Erythroblast (primary cell): Measurements from ENCODE around the gene GPR39.

Source experiments
- DNase-seq, 2 experiments: peaks; one replicate each; lab custom pipeline; 2025; lab: John Stamatoyannopoulos, UW
- GATA1 ChIP-seq: IDR thresholded peaks from 2 replicates; pipeline ENCODE4 v1.6.1; 2011; ENCODE audit warnings: low read depth, mild to moderate bottlenecking, control low read depth, low read length, moderate library complexity
- POLR2A ChIP-seq: IDR thresholded peaks from 2 replicates; pipeline ENCODE4 v1.6.1; 2011; ENCODE audit warnings: mild to moderate bottlenecking, low read length

Gene GPR39

DNA sequence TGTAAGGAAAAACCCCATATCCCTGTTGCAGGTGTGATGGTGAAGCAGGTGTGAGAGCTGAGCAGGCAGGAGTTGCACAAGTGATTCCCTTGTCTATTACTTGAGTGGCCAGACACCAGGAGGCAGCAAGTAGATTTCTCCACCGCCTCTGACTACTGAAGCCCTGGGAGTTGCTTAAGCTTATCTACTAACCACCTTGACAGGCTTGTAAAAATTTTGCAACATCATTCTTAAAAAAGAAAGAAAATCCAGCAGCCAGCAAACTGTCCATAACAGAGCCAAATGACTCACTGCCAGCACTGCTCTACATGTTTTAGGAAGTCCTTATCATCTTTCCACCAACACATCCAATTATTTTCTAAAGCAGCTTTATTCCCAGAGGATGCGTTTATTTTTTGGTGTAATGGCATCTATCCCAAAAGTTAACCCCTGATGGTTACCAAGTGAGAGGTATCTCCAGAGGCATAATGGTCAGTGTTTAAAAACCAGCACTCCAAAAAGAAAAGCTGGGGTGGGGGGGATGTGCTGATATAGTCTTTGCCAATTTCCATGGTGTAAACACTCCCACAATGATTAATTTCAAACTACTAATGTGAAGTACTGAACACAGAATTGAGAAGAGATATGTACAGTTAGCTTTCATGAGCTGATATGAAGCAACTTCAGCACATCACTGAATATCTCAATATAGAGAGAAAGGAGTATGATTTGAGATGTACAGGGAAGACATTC lies 16.3 kb upstream of the GPR39 start:
- DNase-seq = no peak
- TF ChIP-seq GATA1 (no peak), POLR2A (no peak)

DNA sequence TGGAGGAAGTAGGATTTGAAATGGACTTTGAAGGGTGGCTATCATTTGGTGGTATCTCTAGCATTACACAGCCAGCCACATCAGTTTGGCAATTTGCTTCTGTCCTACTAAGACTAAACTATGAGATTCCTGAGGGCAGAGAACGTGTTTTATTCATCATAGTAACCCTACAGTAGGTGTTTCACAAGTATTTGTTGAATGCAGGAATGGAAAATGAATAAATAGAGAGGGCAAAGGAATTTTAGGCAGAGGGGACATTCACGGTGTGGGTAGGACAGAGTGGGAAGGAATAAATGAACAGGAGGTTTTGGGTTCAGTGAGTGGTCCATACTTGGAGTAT lies 15.7 kb upstream of the GPR39 start:
- TF ChIP-seq POLR2A (no peak), GATA1 (no peak)
- DNase-seq = no peak

DNA sequence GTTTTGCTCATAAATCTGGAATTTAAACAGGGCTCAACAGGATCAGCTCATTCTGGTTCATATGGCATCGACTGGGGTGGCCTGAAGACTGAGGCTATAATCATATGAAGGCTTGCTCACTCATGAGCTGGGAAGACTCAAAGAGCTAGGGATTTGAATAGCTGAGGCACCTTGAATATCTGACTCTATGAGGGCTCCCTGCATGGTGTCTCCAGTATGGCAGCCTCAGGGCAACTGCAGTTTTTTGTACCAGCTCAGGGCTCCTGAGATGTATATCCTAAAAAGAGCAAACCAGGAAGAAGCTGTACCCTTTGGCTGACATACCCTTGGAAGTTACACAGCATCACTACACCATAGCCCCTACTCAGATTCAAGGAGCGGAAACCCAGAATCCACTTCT lies 15.3 kb upstream of the GPR39 start:
- TF ChIP-seq POLR2A = no peak
- TF ChIP-seq GATA1 = no peak
- DNase-seq = no peak

DNA sequence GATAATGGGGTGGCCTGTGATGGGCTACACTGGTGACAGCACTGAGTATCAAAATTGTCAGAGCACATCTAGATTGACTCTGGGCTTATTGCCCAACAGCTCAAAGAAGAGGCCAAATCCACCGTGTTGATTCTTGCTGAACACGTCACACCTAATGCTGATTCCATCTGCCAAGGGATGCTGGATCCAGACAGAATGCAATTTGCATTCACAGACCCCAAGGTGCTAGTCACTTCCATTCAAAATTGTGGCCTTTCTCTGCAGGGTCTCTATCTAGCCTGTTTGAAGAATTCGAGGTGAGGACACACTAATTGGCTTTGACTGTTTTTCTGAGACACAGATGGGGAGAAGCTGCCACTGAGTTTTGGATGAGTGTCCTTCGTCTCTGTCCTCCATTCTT lies 13.5 kb upstream of the GPR39 start:
- DNase-seq = no peak
- TF ChIP-seq POLR2A = no peak
- no peak for TF ChIP-seq GATA1

DNA sequence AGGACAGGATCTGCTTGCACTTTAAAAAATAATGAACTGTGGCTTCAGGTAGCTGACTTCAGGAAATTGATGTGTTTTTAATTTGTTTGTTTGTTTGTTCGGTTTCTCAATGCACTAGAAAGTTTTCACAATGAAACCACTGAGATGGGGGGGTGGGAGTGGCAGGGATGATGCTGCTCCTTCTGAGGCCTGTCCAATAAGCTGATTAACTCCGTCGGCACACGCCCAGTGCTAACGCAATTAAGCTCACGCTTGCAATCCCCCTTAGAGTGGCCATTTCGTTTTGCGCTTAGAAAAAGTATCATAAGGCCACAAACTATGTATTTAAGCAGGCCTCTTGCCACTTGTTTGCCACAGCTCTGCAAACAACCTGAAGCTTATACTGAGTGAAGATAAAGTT lies 12.5 kb upstream of the GPR39 start:
- TF ChIP-seq POLR2A (no peak), GATA1 (no peak)
- DNase-seq = no peak

DNA sequence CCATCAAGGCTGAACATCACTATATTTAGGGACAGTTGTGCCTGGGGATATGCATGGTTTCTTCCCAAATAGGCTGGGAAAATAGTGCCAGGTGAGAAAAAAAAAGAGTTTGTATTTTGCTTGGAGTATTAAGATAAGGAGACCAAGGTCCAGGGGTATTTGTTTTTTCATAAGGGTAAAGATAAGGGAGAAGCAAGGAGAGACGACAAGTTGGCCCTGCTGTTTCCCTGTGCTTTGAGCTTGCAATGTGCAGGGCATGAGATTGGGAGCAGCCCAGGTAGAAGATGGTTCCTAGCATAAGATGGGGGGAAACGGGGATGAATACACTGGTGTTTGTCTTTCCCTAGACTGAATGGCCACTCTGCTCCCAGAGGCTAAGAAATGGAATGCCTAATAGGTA lies 8.8 kb upstream of the GPR39 start:
- TF ChIP-seq POLR2A (no peak), GATA1 (no peak)
- no peak for DNase-seq

DNA sequence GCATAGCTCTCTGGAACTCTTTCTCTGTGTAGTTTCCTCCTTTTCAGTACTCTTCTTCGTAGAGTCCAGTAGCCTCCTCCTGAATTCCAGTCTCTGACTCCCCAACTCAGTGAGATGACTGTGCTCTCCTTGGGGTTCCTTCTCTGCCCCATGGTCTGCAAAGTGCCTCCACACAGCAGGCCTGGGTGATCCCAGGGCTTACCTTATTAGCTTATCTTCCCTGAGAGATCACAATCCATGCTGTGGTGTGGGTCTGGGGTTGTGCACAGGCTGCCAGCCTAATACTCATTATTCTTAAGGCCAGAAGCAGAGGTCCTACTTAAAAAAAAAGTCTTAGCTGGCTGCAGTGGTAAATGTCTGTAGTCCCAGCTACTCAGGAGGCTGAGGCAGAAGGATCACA lies 4.6 kb upstream of the GPR39 start:
- TF ChIP-seq GATA1 (no peak), POLR2A (no peak)

DNA sequence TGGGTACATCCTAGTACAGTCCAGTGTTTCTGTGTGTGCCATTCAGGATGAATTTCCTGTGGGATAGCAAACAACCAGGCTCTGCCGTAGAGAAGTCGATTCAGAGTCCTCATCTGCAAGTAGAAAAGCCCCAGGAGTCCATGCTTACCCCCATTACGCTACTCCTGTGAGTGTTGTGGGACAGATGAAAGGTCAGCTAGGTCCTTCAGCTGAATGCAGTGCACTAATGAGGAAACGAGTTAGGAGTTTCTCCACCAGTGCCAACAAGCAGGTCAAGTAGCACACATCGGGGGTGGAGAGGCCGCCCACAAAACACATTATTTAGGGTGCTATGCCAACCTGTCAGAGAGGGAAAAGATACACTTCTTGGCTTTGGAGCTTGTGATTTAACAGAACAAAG lies 2.5 kb upstream of the GPR39 start:
- no peak for TF ChIP-seq GATA1
- TF ChIP-seq POLR2A = no peak
- DNase-seq = no peak

More for the DNA sequence above, 4.6 kb upstream of the GPR39 start:
- no peak for DNase-seq

DNA sequence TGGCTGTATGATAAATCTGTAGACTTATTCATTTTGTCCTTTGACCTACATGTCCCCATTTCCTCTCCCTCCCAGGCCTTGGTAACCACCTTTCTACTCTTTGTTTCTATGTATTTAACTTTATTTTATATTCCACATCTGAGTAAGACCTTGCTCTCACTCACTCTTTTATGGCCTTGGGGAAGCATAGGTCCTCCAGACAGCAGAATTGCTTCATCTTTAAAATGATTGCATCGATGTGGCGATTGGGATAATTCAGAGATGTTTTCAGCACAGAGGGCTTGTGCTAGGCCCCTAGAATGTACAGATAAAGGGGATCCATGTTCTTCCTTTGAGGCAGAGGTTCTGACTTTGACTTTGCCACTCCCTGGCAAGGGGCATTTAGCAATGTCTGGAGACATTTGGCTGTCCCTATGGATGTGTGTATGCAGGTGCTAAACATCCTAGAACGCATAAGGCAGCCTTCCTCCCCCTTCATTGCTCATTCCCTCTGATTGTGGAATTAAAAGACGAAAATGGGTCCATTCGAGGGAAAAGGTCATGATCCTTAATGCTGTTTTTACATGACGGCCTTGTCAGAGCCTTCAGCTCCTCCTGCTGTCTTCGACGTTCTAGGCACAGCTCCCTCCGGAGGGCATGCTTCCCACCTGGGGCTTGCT lies 1.2 kb upstream of the GPR39 start:
- TF ChIP-seq GATA1 (no peak), POLR2A (no peak)
- no peak for DNase-seq

DNA sequence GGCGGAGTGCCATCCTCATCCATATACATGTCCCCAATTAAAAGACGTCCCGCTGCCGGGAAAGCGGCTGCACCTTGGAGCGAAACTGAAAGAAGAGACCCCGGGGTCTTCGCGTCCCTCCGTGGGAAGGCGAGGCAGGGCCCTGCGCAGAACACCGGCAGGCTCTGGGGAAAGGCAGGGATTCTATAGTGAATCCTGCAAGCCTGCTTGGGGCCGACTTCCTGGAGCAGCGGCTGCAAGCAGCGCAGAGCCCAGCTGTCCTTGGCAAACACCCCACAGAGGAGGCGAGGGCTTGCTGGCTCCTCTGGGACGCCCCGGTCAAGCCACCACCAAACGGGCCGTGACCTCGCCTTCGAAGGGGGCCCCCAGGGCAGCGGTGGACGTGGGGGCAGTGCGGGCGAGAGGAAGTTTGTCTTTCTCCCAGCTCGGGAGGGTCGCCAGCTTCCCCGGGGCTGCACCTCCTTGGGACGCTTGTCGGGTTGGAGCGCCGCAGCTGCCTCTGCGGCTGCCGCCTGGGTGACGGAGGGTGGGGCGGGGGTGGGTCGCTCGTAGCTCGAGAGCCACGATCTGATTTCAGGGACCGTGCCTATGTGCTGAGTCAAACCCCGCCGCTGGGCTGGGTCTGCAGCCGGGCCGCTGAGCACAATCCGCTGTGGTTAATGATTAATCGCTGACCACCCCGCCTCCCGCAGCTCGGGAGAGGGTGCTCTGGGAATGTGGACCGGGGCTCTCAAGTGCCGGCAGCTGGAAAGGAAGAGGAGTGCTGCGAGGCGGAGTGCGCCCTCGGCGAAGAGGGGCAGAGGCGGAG lies 486 bp upstream of the GPR39 start:
- DNase-seq = no peak
- TF ChIP-seq POLR2A (no peak), GATA1 (no peak)

DNA sequence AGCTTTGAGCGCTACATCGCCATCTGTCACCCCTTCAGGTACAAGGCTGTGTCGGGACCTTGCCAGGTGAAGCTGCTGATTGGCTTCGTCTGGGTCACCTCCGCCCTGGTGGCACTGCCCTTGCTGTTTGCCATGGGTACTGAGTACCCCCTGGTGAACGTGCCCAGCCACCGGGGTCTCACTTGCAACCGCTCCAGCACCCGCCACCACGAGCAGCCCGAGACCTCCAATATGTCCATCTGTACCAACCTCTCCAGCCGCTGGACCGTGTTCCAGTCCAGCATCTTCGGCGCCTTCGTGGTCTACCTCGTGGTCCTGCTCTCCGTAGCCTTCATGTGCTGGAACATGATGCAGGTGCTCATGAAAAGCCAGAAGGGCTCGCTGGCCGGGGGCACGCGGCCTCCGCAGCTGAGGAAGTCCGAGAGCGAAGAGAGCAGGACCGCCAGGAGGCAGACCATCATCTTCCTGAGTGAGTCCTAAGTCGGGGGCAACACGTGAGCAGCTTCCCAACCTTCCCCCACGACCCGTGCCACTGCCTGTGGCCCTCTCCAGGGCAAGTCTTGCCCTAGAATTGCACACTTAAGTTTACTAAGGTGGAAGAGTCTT lies 928 bp downstream of the GPR39 start:
- DNase-seq = no peak
- TF ChIP-seq GATA1 (no peak), POLR2A (no peak)

DNA sequence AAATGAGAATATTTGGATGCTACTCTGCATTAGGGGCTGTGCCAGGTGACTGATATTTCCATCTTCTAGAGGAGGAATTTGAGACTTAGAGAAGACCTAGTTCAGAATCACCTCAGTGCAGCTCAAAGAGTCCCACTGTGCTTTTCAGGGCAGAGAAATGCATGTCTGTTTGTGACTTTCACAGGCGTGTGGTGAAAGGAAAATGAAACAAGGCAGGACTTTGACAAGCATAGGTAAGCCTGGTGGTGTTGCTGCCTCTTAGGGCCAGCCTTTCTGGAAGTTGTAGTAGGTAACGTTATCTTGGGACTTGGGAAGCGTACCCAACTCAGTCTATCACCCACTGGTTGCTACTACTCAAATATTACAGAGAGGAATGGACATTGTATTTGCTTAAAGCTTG lies 2.6 kb downstream of the GPR39 start:
- no peak for DNase-seq
- TF ChIP-seq GATA1 = no peak
- TF ChIP-seq POLR2A = no peak

DNA sequence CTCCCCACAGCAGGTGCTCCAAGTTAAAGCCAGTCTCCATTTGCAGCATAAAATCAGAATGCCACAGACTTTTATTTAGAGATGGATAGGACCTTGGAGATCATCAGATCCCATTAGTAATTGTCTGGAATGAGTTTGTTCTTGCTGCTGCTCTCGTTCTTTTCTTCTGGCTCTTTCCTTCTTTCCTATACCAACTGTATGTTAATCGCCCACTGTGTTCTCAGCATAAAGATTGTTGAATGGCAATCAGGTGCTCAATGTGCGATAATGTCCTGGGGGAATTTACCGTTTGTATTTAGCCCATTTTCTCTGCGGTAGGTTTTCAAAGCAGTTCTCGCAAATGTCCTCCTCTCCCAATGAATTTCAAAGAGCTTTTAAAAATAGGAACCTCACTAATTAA lies 3.3 kb downstream of the GPR39 start:
- no peak for TF ChIP-seq POLR2A
- TF ChIP-seq GATA1 = no peak
- DNase-seq = no peak
